Muscle of leg (tissue), 11 donors: ENCODE data around the gene POU6F2. TPM values are rescaled to one million over a fixed set of nuclear protein-coding genes. Genes with fewer than 3 reads are reported as not detected.
A peak's percentile ranks its signal among the peaks of the same experiment; 100 is the strongest.

Experiments
- DNase-seq: peaks from one replicate; pipeline ENCODE4 v3.0.0; 2013
- H3K27ac ChIP-seq: one replicate; pipeline ENCODE4 v1.5.1; 2013; ENCODE audit warnings: mild to moderate bottlenecking, low read length, control low read depth
- H3K27me3 ChIP-seq: one replicate; pipeline ENCODE4 v1.6.1; 2013; ENCODE audit warnings: low read length; ENCODE audit not compliant: control insufficient read depth, insufficient read depth
- H3K36me3 ChIP-seq: one replicate; pipeline ENCODE4 v1.6.1; 2013; ENCODE audit warnings: low read length; ENCODE audit not compliant: control insufficient read depth, insufficient read depth
- H3K4me1 ChIP-seq: one replicate; pipeline ENCODE4 v1.6.1; 2013; ENCODE audit warnings: low read length; ENCODE audit not compliant: control insufficient read depth, insufficient read depth
- H3K4me3 ChIP-seq: one replicate; pipeline ENCODE4 v1.5.1; 2013; ENCODE audit warnings: low read length, control low read depth
- H3K9me3 ChIP-seq: replicated peaks from 2 replicates; pipeline ENCODE4 v1.6.1; 2013; ENCODE audit warnings: low read depth, low read length; ENCODE audit not compliant: control insufficient read depth
- WGBS: methylation state at CpG from one replicate; pipeline ENCODE4 v1.1.5; 2013; ENCODE audit warnings: missing lambda C conversion rate; ENCODE audit not compliant: insufficient coverage; 5-methylcytosine and 5-hydroxymethylcytosine counted together
- polyA plus RNA-seq, 8 donors: library from polyadenylated mRNA; unstranded; fragments of 120-200 nt; gene quantifications; one replicate each; pipeline versions ENCODE4 v1.2.1 to v1.2.3, GENCODE V29; 2013; ENCODE audit warnings: inconsistent platforms in 1 of 8, low replicate concordance in 1 of 8; ENCODE audit not compliant: insufficient read length in 8 of 8, insufficient read depth in 1 of 8
- total RNA-seq: library from RNA; stranded (reverse); fragments of 120-200 nt; gene quantifications from one replicate; pipeline ENCODE4 v1.2.4, GENCODE V29; 2013

Gene POU6F2
- total and polyA plus RNA-seq, 9 donors: 0.05 to 0.54 (median 0.10) TPM; not detected in 1

DNA sequence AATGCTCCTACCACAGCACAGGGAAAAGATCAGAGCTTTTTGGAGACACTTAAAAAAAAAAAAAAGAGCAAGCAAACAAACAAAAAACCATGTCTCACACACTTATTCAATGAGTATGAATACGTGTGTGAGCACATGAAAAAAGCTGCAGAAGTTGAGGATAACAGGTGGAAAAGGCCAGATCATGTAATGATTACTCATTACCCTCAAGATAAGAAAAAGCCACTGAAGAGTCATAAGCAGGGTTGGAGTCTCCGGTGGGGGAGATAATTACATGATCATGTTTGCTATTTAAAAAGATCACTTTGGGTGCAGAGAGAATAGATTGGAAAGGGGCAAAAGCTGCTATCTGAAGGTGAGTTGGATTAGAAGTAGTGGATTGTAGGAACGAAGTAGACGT lies 77.0 kb downstream of the POU6F2 start:
- Histone ChIP-seq H3K9me3 (no peaks in the 10 kb centered on the region), H3K27ac (no peak overlapping the region), H3K4me1 (no peaks in the 10 kb centered on the region), H3K36me3 (no peaks in the 10 kb centered on the region), H3K4me3 (no peak overlapping the region), H3K27me3 (no peaks in the 10 kb centered on the region)
- WGBS: 82% methylated on average over 3 of the region's 4 CpGs
- no peak for DNase-seq

DNA sequence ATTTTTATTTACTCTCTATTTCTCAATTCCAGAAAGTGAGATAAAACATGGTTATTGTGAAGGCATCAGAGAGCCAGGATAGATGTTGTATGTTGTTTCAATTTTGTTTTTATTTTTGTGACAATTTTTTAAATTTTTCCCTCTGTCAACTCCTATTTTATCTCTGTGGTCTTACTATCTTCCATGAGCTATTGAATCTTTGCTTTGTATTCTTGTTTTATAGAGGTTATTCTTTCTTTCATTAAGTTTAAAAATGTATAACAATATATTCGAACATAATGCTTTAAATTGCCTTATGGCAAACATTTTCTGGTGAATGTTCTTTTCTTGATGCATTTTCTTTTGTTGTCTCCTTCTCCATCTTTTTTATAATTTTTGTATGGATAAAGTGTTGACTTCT lies 78.4 kb downstream of the POU6F2 start:
- WGBS: no CpG with 5 or more reads among the region's 1 CpG
- no peak for DNase-seq
- Histone ChIP-seq H3K27ac (no peak overlapping the region), H3K9me3 (no peaks in the 10 kb centered on the region), H3K27me3 (no peaks in the 10 kb centered on the region), H3K4me1 (no peaks in the 10 kb centered on the region), H3K4me3 (no peak overlapping the region), H3K36me3 (no peaks in the 10 kb centered on the region)

DNA sequence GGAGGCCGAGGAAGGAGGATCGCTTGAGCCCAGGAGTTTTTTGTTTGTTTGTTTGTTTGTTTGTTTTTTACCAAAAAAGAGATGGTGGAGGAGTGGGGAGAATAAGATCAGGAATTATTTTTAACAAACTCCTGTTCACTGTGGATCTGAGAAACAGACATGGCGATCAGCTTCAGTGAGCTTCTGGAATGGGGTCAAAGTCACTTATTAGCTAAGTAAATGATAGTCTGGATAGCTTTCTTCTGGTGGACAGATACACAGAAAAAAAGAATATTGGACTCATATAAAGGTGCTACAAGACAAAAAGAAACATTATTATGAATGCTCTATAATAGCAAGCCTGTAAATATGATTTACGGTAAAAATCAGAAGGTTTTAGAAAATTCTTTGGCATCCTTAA lies 85.1 kb downstream of the POU6F2 start:
- no peak overlapping the region for H3K27ac ChIP-seq
- WGBS: 94% methylated on average over 2 of the region's 4 CpGs
- H3K4me3 ChIP-seq: no peak overlapping the region

DNA sequence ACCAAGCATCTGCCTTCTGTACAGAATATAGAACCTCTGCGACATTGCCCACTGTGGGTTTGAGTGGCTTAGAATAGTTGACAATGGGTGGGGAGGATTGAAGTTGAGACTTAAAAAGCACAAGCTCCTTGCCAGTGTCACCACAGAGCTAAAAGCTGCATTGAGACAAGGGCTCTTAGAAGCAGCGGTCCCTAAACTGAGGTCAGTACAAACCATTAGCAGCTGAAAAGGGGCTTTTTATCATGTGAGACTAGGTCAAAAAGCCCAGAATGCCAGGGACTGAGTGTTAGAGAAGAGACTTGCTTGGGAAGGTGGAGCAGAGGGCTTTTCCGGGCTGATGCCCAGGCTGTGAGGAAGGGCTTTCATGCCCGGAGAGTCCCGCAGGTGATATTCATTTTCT lies 91.3 kb downstream of the POU6F2 start:
- H3K4me1 ChIP-seq: peaks cover 3% of the 10 kb centered on the region
- 74% methylated on average over 5 of the region's 5 CpGs for WGBS
- H3K27ac ChIP-seq: no peak overlapping the region
- no peak overlapping the region for H3K4me3 ChIP-seq
- H3K36me3 ChIP-seq: no peaks in the 10 kb centered on the region
- no peaks in the 10 kb centered on the region for H3K9me3 ChIP-seq
- no peaks in the 10 kb centered on the region for H3K27me3 ChIP-seq
- DNase-seq: no peak

More for the DNA sequence above, 85.1 kb downstream of the POU6F2 start:
- no peak for DNase-seq
- no peaks in the 10 kb centered on the region for H3K27me3 ChIP-seq
- no peaks in the 10 kb centered on the region for H3K4me1 ChIP-seq
- no peaks in the 10 kb centered on the region for H3K36me3 ChIP-seq
- no peaks in the 10 kb centered on the region for H3K9me3 ChIP-seq

DNA sequence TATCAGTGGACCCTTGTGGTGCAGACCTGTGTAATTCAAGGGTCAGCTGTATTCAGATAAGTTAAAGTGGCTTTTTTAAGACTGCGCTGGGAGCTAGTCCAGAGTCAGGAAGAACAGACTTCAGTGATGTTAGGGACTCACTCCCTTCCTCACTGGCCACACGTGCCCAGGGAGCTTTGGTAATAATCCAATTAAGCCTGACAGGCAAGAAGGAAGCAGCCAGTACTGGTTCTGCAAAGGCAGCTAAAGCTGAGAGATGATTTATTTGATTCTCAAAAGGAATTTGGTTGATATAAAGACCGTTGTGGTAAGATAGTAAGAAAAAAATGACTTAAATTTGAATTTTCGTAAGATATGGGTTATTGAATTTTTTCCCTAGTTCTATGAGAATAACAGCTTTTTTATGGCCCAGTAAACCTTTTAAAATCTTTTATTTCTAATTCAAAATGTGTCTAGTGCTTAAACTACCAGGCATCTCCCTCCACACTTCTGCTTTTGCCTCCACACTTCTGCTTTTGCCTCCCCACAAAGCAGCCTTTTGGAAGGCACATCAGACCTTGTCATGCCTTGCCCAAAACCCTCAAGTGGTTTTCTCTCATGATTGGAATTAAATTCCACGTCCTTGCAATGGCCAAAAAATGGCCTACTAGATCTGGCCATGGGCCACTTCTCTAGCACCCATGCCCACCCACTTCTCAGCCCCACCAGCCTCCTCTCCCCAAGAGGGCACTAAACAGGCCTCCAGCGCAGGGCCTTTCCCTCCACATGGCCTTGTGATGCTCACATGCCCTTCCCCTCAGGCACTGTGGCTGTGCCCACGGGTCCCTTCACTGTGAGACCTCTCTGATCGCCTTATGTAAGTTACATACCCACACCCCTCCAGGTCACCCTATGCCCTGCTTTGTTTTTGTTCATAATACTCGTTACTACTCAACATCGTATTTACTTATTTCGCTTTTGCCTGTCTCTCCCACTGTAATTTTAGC lies 92.5 kb downstream of the POU6F2 start:
- Histone ChIP-seq H3K36me3 (no peaks in the 10 kb centered on the region), H3K4me1 (peaks cover 3% of the 10 kb centered on the region), H3K27ac (no peak overlapping the region), H3K27me3 (no peaks in the 10 kb centered on the region), H3K4me3 (no peak overlapping the region), H3K9me3 (no peaks in the 10 kb centered on the region)
- DNase-seq: no peak
- WGBS: 58% methylated on average over 4 of the region's 11 CpGs

DNA sequence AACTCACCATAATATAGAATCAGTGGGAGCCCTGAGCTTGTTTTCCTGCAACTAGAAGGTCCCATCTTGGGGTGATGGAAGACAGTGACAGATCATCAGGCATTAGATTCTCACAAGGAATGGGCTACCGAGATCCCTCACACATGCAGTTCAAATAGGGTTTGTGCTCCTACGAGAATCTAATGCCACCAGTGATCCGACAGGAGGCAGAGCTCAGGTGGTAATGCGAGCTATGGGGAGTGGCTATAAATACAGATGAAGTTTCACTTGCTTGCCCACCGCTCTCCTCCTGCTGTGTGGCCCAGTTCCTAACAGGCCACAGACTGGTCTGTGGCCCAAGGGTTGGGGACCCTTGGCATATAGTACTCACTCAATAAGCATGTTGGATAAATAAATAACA lies 93.4 kb downstream of the POU6F2 start:
- no peaks in the 10 kb centered on the region for H3K36me3 ChIP-seq
- no CpG with 5 or more reads among the region's 5 CpGs for WGBS
- H3K9me3 ChIP-seq: no peaks in the 10 kb centered on the region
- no peak for DNase-seq
- H3K4me3 ChIP-seq: no peak overlapping the region
- no peak overlapping the region for H3K27ac ChIP-seq
- no peaks in the 10 kb centered on the region for H3K27me3 ChIP-seq
- H3K4me1 ChIP-seq: peaks cover 3% of the 10 kb centered on the region

DNA sequence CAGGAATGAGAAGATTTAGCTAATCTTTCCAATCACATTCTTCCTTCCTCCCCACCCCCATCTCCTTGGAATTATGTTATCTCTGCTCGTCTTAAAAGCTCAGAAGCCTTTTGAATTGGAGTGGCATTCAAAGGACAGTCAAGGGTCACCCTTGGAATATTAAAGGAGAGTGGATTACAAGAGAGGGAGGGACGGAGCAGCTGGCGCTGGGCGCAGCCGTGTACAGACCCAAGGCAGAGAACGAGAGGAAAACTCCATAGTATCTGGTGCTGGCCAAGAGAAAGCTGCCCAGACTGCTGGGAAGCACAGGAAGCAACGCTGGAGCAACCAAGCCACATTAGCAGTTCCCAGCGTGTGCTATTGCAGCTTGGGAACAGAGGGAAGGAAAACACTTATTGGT lies 95.7 kb downstream of the POU6F2 start:
- Histone ChIP-seq H3K4me3 (no peak overlapping the region), H3K36me3 (no peaks in the 10 kb centered on the region), H3K27ac (peak overlapping the region; percentile 29), H3K4me1 (peaks cover 3% of the 10 kb centered on the region), H3K9me3 (no peaks in the 10 kb centered on the region), H3K27me3 (no peaks in the 10 kb centered on the region)
- 15% methylated on average over 8 of the region's 8 CpGs for WGBS
- DNase-seq: peak; percentile 66

DNA sequence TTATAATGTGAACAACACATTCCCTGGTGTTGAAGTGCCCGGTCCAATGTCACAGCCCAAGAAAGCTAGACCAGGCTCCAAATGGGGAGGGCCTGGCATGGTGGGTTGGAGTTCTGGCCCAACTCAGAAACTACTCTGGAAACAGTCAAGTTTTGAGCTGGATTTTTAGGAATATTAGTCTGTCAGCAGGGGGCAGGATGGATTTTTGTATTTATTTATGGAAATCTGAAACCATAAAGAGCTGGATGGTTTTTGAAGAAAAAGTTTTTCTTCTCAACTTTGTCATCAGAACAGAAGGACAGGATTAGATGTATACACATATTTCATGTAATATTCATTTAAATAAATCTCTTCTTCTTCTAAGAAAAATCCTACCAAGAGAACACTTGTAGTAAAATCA lies 97.5 kb downstream of the POU6F2 start:
- no peak for DNase-seq
- no CpG with 5 or more reads among the region's 1 CpG for WGBS
- no peak overlapping the region for H3K27ac ChIP-seq

DNA sequence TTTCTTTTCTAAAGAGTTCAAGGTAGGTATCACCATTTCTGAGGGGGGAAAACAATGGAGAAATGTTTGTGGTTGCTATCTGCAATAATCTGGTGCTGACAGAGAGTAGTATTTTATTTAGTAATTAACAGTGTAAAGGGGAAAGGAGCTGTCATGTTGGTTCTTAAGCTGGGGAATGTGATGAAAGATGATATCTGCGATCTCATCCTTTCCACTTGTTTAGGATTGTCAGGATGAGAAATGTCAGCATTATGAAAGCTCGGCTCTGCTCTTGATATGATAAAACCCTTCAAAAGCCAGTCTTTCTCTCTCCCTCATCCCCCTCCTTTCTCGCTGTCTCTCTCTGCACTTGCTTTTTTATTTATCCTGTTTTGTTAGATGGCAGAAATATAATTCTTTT lies 106.1 kb downstream of the POU6F2 start:
- no peaks in the 10 kb centered on the region for H3K36me3 ChIP-seq
- peaks cover 2% of the 10 kb centered on the region for H3K4me1 ChIP-seq
- DNase-seq: no peak
- no peak overlapping the region for H3K27ac ChIP-seq
- H3K9me3 ChIP-seq: no peaks in the 10 kb centered on the region
- H3K4me3 ChIP-seq: no peak overlapping the region
- no peaks in the 10 kb centered on the region for H3K27me3 ChIP-seq
- no CpG with 5 or more reads among the region's 3 CpGs for WGBS

More for the DNA sequence above, 97.5 kb downstream of the POU6F2 start:
- no peaks in the 10 kb centered on the region for H3K36me3 ChIP-seq
- peaks cover 3% of the 10 kb centered on the region for H3K4me1 ChIP-seq
- no peaks in the 10 kb centered on the region for H3K27me3 ChIP-seq
- no peaks in the 10 kb centered on the region for H3K9me3 ChIP-seq
- no peak overlapping the region for H3K4me3 ChIP-seq

DNA sequence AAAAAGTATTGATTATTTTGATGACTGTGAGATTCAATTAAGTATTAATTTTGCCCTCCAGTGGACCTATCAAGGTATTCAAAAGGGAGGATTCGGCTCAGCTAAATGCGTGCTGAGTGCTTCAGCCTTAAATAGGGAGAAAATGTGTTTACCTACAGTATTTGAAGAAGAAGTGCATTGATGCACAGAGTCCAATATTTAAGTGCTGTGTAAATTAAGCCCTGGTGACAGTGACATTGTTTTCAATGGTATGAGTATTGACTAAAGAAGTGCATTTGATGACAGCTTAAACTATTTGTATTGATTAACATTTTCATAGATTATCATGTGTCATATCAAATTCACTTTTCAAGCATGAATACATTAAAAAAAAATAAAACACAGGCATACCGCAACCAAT lies 106.6 kb downstream of the POU6F2 start:
- WGBS: 82% methylated on average over 3 of the region's 3 CpGs

More for the DNA sequence above, 106.6 kb downstream of the POU6F2 start:
- DNase-seq: no peak
- H3K4me3 ChIP-seq: no peak overlapping the region
- H3K36me3 ChIP-seq: no peaks in the 10 kb centered on the region
- H3K9me3 ChIP-seq: no peaks in the 10 kb centered on the region
- peaks cover 2% of the 10 kb centered on the region for H3K4me1 ChIP-seq
- H3K27ac ChIP-seq: no peak overlapping the region
- H3K27me3 ChIP-seq: no peaks in the 10 kb centered on the region
